HepG2 (cell line): Measurements from ENCODE around the gene FXYD4. TPM values are rescaled to one million over a fixed set of nuclear protein-coding genes. Genes with fewer than 3 reads are reported as not detected.

ENCODE experiments used
- AFF4 ChIP-seq: sonication (generic); formaldehyde crosslinking; IDR thresholded peaks from 2 replicates; pipeline ENCODE4 v1.4.0; 2020; ENCODE audit warnings: missing genetic modification reagents
- ATF5 ChIP-seq: sonication (generic); formaldehyde crosslinking; IDR thresholded peaks from 2 replicates; pipeline ENCODE4 v1.4.0; 2020; ENCODE audit warnings: mild to moderate bottlenecking, low read depth, missing genetic modification reagents
- CREB3 ChIP-seq: sonication (generic); formaldehyde crosslinking; IDR thresholded peaks from 2 replicates; pipeline ENCODE4 v1.5.0; 2020; ENCODE audit warnings: missing genetic modification reagents
- ESRRA ChIP-seq: sonication (generic); formaldehyde crosslinking; IDR thresholded peaks from 2 replicates; pipeline ENCODE4 v1.5.1; 2020; ENCODE audit warnings: mild to moderate bottlenecking, low read depth, missing genetic modification reagents
- FOXJ3 ChIP-seq: sonication (generic); formaldehyde crosslinking; IDR thresholded peaks from 2 replicates; pipeline ENCODE4 v1.4.0; 2020; ENCODE audit warnings: missing genetic modification reagents, mild to moderate bottlenecking, borderline replicate concordance
- KLF9 ChIP-seq: IDR thresholded peaks from 2 replicates; pipeline ENCODE4 v1.6.1; 2016; ENCODE audit warnings: low read depth
- PREB ChIP-seq: sonication (generic); formaldehyde crosslinking; IDR thresholded peaks from 2 replicates; pipeline ENCODE4 v1.4.0; 2020; ENCODE audit warnings: missing genetic modification reagents
- RARA ChIP-seq: IDR thresholded peaks from 2 replicates; pipeline ENCODE4 v1.6.1; 2016; ENCODE audit warnings: missing genetic modification reagents, missing compliant biosample characterization
- REXO4 ChIP-seq: sonication (generic); formaldehyde crosslinking; IDR thresholded peaks from 2 replicates; pipeline ENCODE4 v1.8.0; 2022; ENCODE audit warnings: missing genetic modification reagents, mild to moderate bottlenecking, borderline replicate concordance
- SAP130 ChIP-seq: IDR thresholded peaks from 2 replicates; pipeline ENCODE4 v1.6.1; 2016; ENCODE audit warnings: low read depth
- SMARCC2 ChIP-seq: fragments of 450-650 bp; IDR thresholded peaks from 2 replicates; pipeline ENCODE4 v1.6.1; 2017; ENCODE audit warnings: antibody characterized with exemption, mild to moderate bottlenecking
- TEAD3 ChIP-seq: optimal IDR thresholded peaks from 2 replicates; pipeline ENCODE3; 2016; ENCODE audit warnings: borderline replicate concordance
- TERF1 ChIP-seq: sonication (generic); formaldehyde crosslinking; IDR thresholded peaks from 2 replicates; pipeline ENCODE4 v1.8.0; 2022; ENCODE audit warnings: mild to moderate bottlenecking, missing genetic modification reagents, moderate library complexity
- THAP9 ChIP-seq: sonication (generic); formaldehyde crosslinking; IDR thresholded peaks from 2 replicates; pipeline ENCODE4; 2020; ENCODE audit warnings: missing genetic modification reagents, mild to moderate bottlenecking, borderline replicate concordance
- ZNF296 ChIP-seq: sonication (generic); formaldehyde crosslinking; conservative IDR thresholded peaks from 2 replicates; pipeline ENCODE4 v1.5.0; 2020; ENCODE audit warnings: mild to moderate bottlenecking, missing genetic modification reagents
- ZNF549 ChIP-seq: sonication (generic); formaldehyde crosslinking; IDR thresholded peaks from 2 replicates; pipeline ENCODE4 v1.5.0; 2020; ENCODE audit warnings: missing genetic modification reagents
- ZNF580 ChIP-seq: IDR thresholded peaks from 2 replicates; pipeline ENCODE4 v1.6.1; 2016; ENCODE audit warnings: low read depth, borderline replicate concordance
- ZNF781 ChIP-seq: sonication (generic); formaldehyde crosslinking; IDR thresholded peaks from 2 replicates; pipeline ENCODE4 v1.5.1; 2020; ENCODE audit warnings: borderline replicate concordance, mild to moderate bottlenecking, missing genetic modification reagents; ENCODE audit errors: not compliant biosample characterization
- polyA plus RNA-seq, 8 experiments: library from polyadenylated mRNA; depleted of rRNA in 3 of 8; stranded (reverse) in 7 of 8; unstranded in 1 of 8; fragments of >200 nt; fragmentation: Illumina TruSeq in 4 of 8; extraction: Trizol in 4 of 8; gene quantifications; 2 replicates each; pipeline versions ENCODE4 v1.2.1 to v1.2.3, GENCODE V29; 2011 to 2016; ENCODE audit warnings: low read depth in 4 of 8, missing spikeins in 1 of 8, mixed read lengths in 1 of 8; ENCODE audit not compliant: insufficient read depth in 1 of 8
- total RNA-seq, 5 experiments: library from RNA; depleted of rRNA; stranded (reverse); fragments of >200 nt; fragmentation: Illumina TruSeq; extraction: Trizol; gene quantifications; 2 replicates each; pipeline ENCODE4 v1.2.3, GENCODE V29; 2016; ENCODE audit warnings: low read depth in 1 of 5

The FXYD4 gene
- total and polyA plus RNA-seq, 2 of the 13 experiments (the other 11 are each of a cell fraction or from before 2014, with no cell fraction given), result not detected

GRCh38 chr10:43408710-43409384, 37.4 kb downstream of the FXYD4 start, which contains the start of gene HNRNPF (continued):
- TF ChIP-seq THAP9 (peak; percentile 65; the same call in 1 of the 2 replicates), FOXJ3 (CRISPR knock-in tag) (peak; percentile 30; the same call in 1 of the 2 replicates), ZNF296 (CRISPR knock-in tag) (no peak), ESRRA (CRISPR knock-in tag) (no peak), RARA (no peak), ZNF549 (CRISPR knock-in tag) (no peak), REXO4 (CRISPR knock-in tag) (no peak), AFF4 (no peak), SMARCC2 (no peak), CREB3 (CRISPR knock-in tag) (peak; percentile 89; the same call in 1 of the 2 replicates), PREB (CRISPR knock-in tag) (no peak), KLF9 (CRISPR knock-in tag) (no peak; the same call in 1 of the 2 replicates), ZNF580 (CRISPR knock-in tag) (peak; percentile 45; the same call in 1 of the 2 replicates), SAP130 (peak; percentile 93), TERF1 (CRISPR knock-in tag) (no peak), TEAD3 (no peak), ATF5 (CRISPR knock-in tag) (no peak), ZNF781 (CRISPR knock-in tag) (peak; percentile 42)
